Measurements from ENCODE around the gene LIF. TPM values are rescaled to one million over a fixed set of nuclear protein-coding genes. Genes with fewer than 3 reads are reported as not detected.
A peak's percentile ranks its signal among the peaks of the same experiment; 100 is the strongest.
"Not testable (repeated sequence)": the region's sequence is repeated elsewhere in the genome, so short reads cannot be mapped to it uniquely, and the experiment has no call there.

Gene LIF
- total and polyA plus RNA-seq, 2 of the 4 experiments (the other 2 are of a cell fraction) = 130 to 214 TPM

DNA sequence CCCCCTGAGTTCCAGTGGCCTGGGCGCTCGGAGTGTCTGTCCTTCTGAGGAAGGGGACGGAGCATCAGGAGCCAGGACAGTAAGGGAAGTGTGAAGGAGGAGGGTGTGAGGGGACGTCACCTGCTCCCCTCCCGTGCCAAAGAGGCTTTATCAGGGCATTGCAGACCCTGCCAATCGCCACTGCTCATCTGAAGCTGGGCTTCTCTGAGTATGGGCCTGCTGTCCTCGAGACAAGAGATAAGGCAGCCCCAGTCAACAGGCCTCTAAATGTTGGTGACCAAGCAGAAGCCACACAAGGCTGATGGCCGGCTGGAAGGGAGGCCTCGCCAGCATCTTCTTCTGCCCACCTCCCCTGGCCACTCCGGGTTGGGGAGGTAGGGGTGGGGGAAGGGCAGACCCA is 29.8 kb downstream of the LIF start:
- Histone ChIP-seq H3K9me1 (ENCODE audit: insufficient read depth, low read length) (peaks cover 7% of the 10 kb centered on the region), H2AFZ (replicated peaks; ENCODE audit: low read length, poor library complexity) (peak overlapping the region; percentile 33), H3K27me3 (ENCODE audit: control insufficient read depth, insufficient read depth, low read length) (no peaks in the 10 kb centered on the region), H2BK15ac (ENCODE audit: low read depth, low read length) (no peak overlapping the region), H3K4me1 (ENCODE audit: control insufficient read depth, insufficient read depth, low read length) (peaks cover 16% of the 10 kb centered on the region), H3K14ac (replicated peaks; ENCODE audit: low read depth, low read length) (no peak overlapping the region), H3K36me3 (ENCODE audit: control insufficient read depth, insufficient read depth, low read length) (no peaks in the 10 kb centered on the region), H4K20me1 (ENCODE audit: insufficient read depth, low read length) (no peaks in the 10 kb centered on the region), H2BK120ac (ENCODE audit: low read depth, low read length) (peak overlapping the region; percentile 17; the same call in 1 of the 2 replicates), H3K4me2 (ENCODE audit: low read depth, low read length) (no peak overlapping the region), H2BK20ac (ENCODE audit: low read depth, low read length) (peak overlapping the region; percentile 45; the same call in 1 of the 2 replicates), H3K27ac (ENCODE audit: insufficient read depth, low read length) (no peak overlapping the region), H2BK5ac (ENCODE audit: low read depth, low read length, poor library complexity, severe bottlenecking) (peak overlapping the region; percentile 14), H2AK5ac (ENCODE audit: low read depth, low read length) (peak overlapping the region; percentile 87), H3K9me3 (ENCODE audit: control insufficient read depth, insufficient read depth, low read length) (no peaks in the 10 kb centered on the region), H3K56ac (ENCODE audit: extremely low read depth, insufficient read depth, low read length) (no peak overlapping the region), H3K9ac (ENCODE audit: low read depth, low read length) (no peak overlapping the region), H3K79me1 (ENCODE audit: low read depth in 1 of 2, low read length in 2 of 2) (0 out of 4 replicates have a peak, but pooled peaks cover 0 to 3% of the 10 kb centered on the region in 2 experiments), H2AK9ac (replicated peaks; ENCODE audit: low read depth, low read length, poor library complexity) (no peak overlapping the region), H3K4ac (ENCODE audit: low read depth, low read length) (peak overlapping the region; percentile 58), H4K91ac (ENCODE audit: insufficient read depth, low read depth, low read length) (peak overlapping the region; percentile 11; the same call in 1 of the 2 replicates), H3K4me3 (ENCODE audit: insufficient read depth, low read depth, low read length) (no peak overlapping the region), H3K18ac (ENCODE audit: low read depth, low read length) (no peak overlapping the region), H4K5ac (ENCODE audit: low read depth, low read length) (no peak overlapping the region), H4K8ac (ENCODE audit: low read depth in 2 of 2, low read length in 2 of 2) (peak overlapping the region in 1 of 2 experiments; percentile 13; a peak in 1 of 4 replicates), H3K23ac (ENCODE audit: low read depth, low read length) (no peak overlapping the region)
- DNase-seq (no peak), ATAC-seq (ENCODE audit: low read depth) (no peak)
- BruUV-seq (replicated peaks) = no TSS peak
- CTCF ChIA-PET = no interaction called here
- in situ Hi-C loops (cut with MboI; ENCODE audit: low sequenced_read_pairs) = no loop called here
- dilution Hi-C loops (cut with HindIII; ENCODE audit: low sequenced_read_pairs, unreplicated experiment) = no loop called here
- 100% methylated on average over 3 of the region's 10 CpGs; no CpG with 5 or more reads in 1 of the 2 experiments for WGBS, 2 experiments (ENCODE audit: extremely low coverage in 2 of 2, insufficient read length in 1 of 2)
- intact Hi-C loops (cut with micrococcal nuclease) = no loop called here
- TF ChIP-seq RFX5 (IDR thresholded peaks at IDR 0.05; ENCODE audit: low read depth, low read length) (no peak), ELK1 (IDR thresholded peaks at IDR 0.05; ENCODE audit: borderline replicate concordance, low read depth, low read length) (no peak)
- POLR2A ChIA-PET (ENCODE audit: unreplicated experiment) = no interaction called here

- Histone ChIP-seq H3K9me1 (ENCODE audit: insufficient read depth, low read length) (peaks cover 11% of the 10 kb centered on the region), H3K4ac (ENCODE audit: low read depth, low read length) (peak overlapping the region; percentile 58; the same call in 1 of the 2 replicates), H3K4me1 (ENCODE audit: control insufficient read depth, insufficient read depth, low read length) (peaks cover 16% of the 10 kb centered on the region), H4K91ac (ENCODE audit: insufficient read depth, low read depth, low read length) (peak overlapping the region; percentile 11; the same call in 1 of the 2 replicates), H2AK5ac (ENCODE audit: low read depth, low read length) (peak overlapping the region; percentile 87; the same call in 1 of the 2 replicates)
- POLR2A ChIA-PET (ENCODE audit: unreplicated experiment); H2BK15ac ChIP-seq (ENCODE audit: low read depth, low read length); H4K20me1 ChIP-seq (ENCODE audit: insufficient read depth, low read length); in situ Hi-C loops (cut with MboI; ENCODE audit: low sequenced_read_pairs); H2BK20ac ChIP-seq (ENCODE audit: low read depth, low read length); H3K18ac ChIP-seq (ENCODE audit: low read depth, low read length); CTCF ChIA-PET; BruUV-seq (replicated peaks); DNase-seq; H3K4me3 ChIP-seq (ENCODE audit: insufficient read depth, low read depth, low read length); H3K4me2 ChIP-seq (ENCODE audit: low read depth, low read length); H2AFZ ChIP-seq (replicated peaks; ENCODE audit: low read length, poor library complexity); H4K8ac ChIP-seq (ENCODE audit: low read depth in 2 of 2, low read length in 2 of 2); H3K23ac ChIP-seq (ENCODE audit: low read depth, low read length); H3K9ac ChIP-seq (ENCODE audit: low read depth, low read length); H2BK120ac ChIP-seq (ENCODE audit: low read depth, low read length); ATAC-seq (ENCODE audit: low read depth); dilution Hi-C loops (cut with HindIII; ENCODE audit: low sequenced_read_pairs, unreplicated experiment); intact Hi-C loops (cut with micrococcal nuclease); H3K56ac ChIP-seq (ENCODE audit: extremely low read depth, insufficient read depth, low read length); H3K36me3 ChIP-seq (ENCODE audit: control insufficient read depth, insufficient read depth, low read length); H3K9me3 ChIP-seq (ENCODE audit: control insufficient read depth, insufficient read depth, low read length); H3K27me3 ChIP-seq (ENCODE audit: control insufficient read depth, insufficient read depth, low read length); H3K14ac ChIP-seq (replicated peaks; ENCODE audit: low read depth, low read length); H4K5ac ChIP-seq (ENCODE audit: low read depth, low read length); H3K27ac ChIP-seq (ENCODE audit: insufficient read depth, low read length); H3K79me1 ChIP-seq (ENCODE audit: low read depth in 1 of 2, low read length in 2 of 2); H2BK5ac ChIP-seq (ENCODE audit: low read depth, low read length, poor library complexity, severe bottlenecking); H2AK9ac ChIP-seq (replicated peaks; ENCODE audit: low read depth, low read length, poor library complexity): not testable (repeated sequence)
- 83% methylated on average over 1 of the region's 3 CpGs; no CpG with 5 or more reads in 1 of the 2 experiments for WGBS, 2 experiments (ENCODE audit: extremely low coverage in 2 of 2, insufficient read length in 1 of 2)
Observed at GRCh38 chr22:30216272-30216671, 30.3 kb downstream of the LIF start.
